DOHH2 (cell line): ENCODE results near the gene TMEM219.

Experiments used
- EZH2phosphoT487 ChIP-seq: fragments of 200-600 bp; sonication (generic); IDR thresholded peaks from 2 replicates; pipeline ENCODE4 v1.6.1; 2017; ENCODE audit warnings: borderline replicate concordance, mild to moderate bottlenecking, antibody characterized with exemption, low read length, moderate library complexity, mixed read lengths
- TF ChIP-seq, protein P1 (sequence below): fragments of 200-600 bp; sonication (generic); IDR thresholded peaks from one replicate; pipeline ENCODE4 v1.5.1; 2014; ENCODE audit warnings: antibody characterized with exemption, mild to moderate bottlenecking, low read depth, low read length; ENCODE audit not compliant: poor library complexity, severe bottlenecking

DNA sequence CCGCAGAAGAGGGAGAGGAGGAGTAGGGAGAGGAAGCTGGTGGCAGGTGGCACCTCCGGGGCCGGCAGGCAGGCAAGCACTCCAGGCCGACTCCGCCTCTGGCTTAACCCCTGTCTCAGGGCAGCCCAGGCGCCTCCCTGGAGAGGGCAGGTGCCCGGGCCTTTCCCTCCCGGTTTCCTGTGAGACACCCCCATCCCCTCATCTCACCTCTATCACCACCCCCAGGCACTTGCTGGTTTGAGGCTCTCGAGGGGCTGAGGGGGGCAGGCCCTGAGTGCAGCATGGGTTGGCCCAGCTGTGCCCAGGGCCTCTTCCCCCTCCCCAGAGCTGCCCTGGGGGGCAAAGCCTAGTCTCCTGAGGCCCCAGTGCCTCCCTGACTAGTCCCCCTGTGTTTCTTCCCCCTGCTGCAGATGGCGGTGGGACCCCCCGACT lies 42.9 kb downstream of the TMEM219 start:
- TF ChIP-seq, protein P1, sequence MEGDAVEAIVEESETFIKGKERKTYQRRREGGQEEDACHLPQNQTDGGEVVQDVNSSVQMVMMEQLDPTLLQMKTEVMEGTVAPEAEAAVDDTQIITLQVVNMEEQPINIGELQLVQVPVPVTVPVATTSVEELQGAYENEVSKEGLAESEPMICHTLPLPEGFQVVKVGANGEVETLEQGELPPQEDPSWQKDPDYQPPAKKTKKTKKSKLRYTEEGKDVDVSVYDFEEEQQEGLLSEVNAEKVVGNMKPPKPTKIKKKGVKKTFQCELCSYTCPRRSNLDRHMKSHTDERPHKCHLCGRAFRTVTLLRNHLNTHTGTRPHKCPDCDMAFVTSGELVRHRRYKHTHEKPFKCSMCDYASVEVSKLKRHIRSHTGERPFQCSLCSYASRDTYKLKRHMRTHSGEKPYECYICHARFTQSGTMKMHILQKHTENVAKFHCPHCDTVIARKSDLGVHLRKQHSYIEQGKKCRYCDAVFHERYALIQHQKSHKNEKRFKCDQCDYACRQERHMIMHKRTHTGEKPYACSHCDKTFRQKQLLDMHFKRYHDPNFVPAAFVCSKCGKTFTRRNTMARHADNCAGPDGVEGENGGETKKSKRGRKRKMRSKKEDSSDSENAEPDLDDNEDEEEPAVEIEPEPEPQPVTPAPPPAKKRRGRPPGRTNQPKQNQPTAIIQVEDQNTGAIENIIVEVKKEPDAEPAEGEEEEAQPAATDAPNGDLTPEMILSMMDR = no peak
- TF ChIP-seq EZH2phosphoT487 = no peak
